Kidney epithelial cell (primary cell): Measurements from ENCODE around the gene SDF4. TPM values are rescaled to one million over a fixed set of nuclear protein-coding genes. Genes with fewer than 3 reads are reported as not detected.
A peak's percentile ranks its signal among the peaks of the same experiment; 100 is the strongest.

Source experiments
- DNase-seq: peaks from one replicate; pipeline ENCODE4 v3.0.0-alpha.2; 2010; ENCODE audit warnings: low read depth
- H3K27me3 ChIP-seq: 2 replicates; pipeline ENCODE4 v1.6.0; 2011; ENCODE audit warnings: low read length; ENCODE audit not compliant: control insufficient read depth, insufficient read depth
- H3K36me3 ChIP-seq: 2 replicates; pipeline ENCODE4 v1.5.1; 2011; ENCODE audit warnings: low read length; ENCODE audit not compliant: control insufficient read depth, insufficient read depth
- H3K4me3 ChIP-seq: 2 replicates; pipeline ENCODE4 v1.5.1; 2011; ENCODE audit warnings: low read depth, mild to moderate bottlenecking, control low read depth, low read length
- CTCF ChIP-seq: IDR thresholded peaks from 2 replicates; pipeline ENCODE4 v1.5.1; 2011; ENCODE audit warnings: mild to moderate bottlenecking, moderate library complexity, low read length, control low read depth, inconsistent platforms; ENCODE audit not compliant: insufficient read depth, poor library complexity, severe bottlenecking
- total RNA-seq: library from RNA; depleted of rRNA; stranded (reverse); fragments of >200 nt; gene quantifications from 2 replicates; pipeline ENCODE4 v1.2.3, GENCODE V29; 2015

Gene SDF4
- total RNA-seq, 1 donor from 2014 or later = 153 TPM

DNA sequence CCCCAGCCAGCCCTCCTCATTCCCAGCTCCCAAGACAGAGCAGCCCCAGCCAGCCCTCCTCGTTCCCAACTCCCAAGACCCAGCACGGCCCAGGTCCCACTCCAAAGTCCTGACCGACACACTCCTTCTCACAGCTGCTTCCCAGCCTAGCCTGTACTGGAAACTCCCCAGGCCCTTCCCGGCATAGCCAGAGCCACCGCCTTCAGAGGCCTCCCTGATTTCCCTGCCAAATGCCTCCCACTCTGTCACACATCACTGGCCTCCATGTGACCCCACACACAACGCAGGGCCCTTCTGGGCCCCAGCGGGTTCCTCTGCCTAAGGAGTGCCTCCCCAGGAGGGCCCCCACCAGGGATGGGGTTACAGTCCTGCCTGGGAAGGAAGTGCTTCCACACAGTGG lies 39.0 kb upstream of the SDF4 start:
- H3K36me3 ChIP-seq = peaks cover 1% of the 10 kb centered on the region
- H3K4me3 ChIP-seq = no peak overlapping the region

GRCh38 chr1:1268284-1268682 lies 36.5 kb upstream of the SDF4 start:
- no peaks in the 10 kb centered on the region for H3K27me3 ChIP-seq
- no peak overlapping the region for H3K4me3 ChIP-seq
- TF ChIP-seq CTCF = no peak
- H3K36me3 ChIP-seq = peaks cover 1% of the 10 kb centered on the region
- DNase-seq = no peak

More for the DNA sequence above, 39.0 kb upstream of the SDF4 start:
- DNase-seq = no peak
- H3K27me3 ChIP-seq = no peaks in the 10 kb centered on the region
- no peak for TF ChIP-seq CTCF

DNA sequence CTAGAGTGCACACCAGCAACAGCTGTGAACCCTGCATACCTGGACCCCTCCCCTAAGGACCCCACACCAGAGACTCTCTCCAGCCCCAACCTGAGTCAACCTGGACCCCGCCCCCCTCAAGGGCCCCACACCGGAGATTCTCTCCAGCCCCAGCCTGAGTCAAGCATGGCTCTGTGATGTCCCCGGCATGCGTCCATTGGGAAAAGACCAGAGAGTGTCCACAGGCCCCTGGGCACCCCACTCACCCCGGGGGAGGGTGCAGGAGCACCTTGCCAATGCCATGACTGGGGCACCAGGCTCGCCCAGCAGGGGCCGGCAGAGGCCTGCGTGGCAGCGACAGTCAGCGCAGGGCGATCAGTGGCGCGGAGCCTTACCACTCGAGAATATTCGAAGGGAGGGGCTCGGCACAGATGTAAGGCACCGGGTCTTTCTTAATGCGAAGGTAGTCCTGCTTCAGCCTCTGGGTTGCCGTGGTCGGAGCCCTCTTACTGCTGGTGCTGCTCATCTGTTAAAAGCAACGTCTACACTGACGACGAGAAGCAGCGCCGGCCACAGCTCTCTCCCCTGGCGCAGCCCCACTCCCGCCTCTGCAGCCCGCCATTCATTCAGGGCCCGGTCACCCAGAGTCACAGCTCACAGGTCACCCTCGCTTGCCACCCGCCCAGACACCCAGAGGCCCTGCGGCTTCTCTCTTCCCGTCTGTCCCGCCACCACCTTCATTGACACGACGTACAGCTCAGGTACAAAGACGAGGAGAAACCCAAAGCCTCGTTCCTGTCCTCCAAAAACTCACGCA lies 35.9 kb upstream of the SDF4 start:
- H3K4me3 ChIP-seq = no peak overlapping the region
- peaks cover 1% of the 10 kb centered on the region for H3K36me3 ChIP-seq
- H3K27me3 ChIP-seq = no peaks in the 10 kb centered on the region
- DNase-seq = no peak
- no peak for TF ChIP-seq CTCF

DNA sequence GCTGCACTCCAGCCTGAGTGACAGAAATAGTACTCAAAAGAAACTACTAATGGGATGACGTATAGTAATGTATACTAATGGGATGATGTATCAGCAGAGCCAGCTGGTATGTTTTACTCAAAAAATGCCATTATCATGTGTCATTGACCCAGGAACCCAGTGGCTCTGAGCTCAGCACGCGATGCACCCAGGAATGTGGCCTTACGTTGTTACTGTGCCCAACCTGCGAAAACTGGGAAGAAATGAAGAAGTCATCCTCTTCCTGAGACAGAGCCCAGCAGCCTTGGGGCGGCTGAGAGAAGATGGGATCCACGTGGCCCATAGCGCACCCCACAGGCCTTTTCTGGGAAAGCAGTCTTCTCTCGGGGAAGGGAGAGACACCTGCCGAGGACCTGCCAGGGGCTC lies 33.1 kb upstream of the SDF4 start:
- H3K36me3 ChIP-seq = peaks cover 1% of the 10 kb centered on the region
- no peaks in the 10 kb centered on the region for H3K27me3 ChIP-seq
- no peak overlapping the region for H3K4me3 ChIP-seq
- peak; percentile 53 for TF ChIP-seq CTCF
- DNase-seq = peak; percentile 88

DNA sequence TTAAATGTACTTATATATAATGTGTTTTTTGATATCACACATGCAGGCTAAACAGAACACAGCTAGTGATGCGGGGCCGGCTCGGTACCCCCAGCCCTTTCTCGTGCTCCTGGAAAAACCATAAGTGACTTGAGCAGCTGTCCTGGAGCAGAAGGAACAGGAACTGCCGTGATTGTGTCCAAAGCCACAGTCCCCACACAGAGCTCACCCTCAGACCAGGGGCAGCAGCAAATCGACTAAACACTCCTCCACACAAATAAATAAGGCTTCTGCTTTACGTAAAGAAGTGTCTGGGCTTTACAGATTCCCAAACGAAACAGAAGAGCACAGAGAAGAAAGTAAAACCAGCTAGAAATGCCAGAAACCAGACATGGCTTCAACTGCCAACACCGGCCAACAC lies 32.2 kb upstream of the SDF4 start:
- H3K36me3 ChIP-seq = peaks cover 1% of the 10 kb centered on the region
- no peaks in the 10 kb centered on the region for H3K27me3 ChIP-seq
- H3K4me3 ChIP-seq = no peak overlapping the region
- no peak for DNase-seq
- TF ChIP-seq CTCF = no peak

DNA sequence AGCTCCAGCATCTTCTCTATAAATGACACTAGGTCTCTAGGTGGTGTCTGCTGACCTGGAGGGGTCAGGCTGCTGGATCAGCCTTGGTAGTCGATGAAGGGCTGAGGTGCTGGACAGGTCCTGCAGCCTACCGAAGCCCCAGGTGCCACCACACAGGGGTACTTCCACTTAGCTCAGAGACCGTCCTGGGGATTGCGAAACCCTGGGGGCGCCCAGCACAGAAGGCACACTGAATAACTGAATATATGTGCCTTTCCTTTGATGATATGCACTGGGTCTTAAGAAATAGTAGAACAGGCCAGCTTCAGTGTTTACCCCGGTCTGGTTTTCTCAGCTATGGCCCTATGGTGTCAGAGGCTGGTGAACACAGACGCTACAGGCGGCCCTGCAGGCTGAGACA lies 31.0 kb upstream of the SDF4 start:
- no peak overlapping the region for H3K4me3 ChIP-seq
- no peak for TF ChIP-seq CTCF
- no peaks in the 10 kb centered on the region for H3K27me3 ChIP-seq
- H3K36me3 ChIP-seq = peaks cover 2% of the 10 kb centered on the region
- no peak for DNase-seq
